Measurements from ENCODE around the gene USP9X. TPM values are rescaled to one million over a fixed set of nuclear protein-coding genes. Genes with fewer than 3 reads are reported as not detected.

USP9X gene
- total and polyA plus RNA-seq, 4 experiments from 2014 or later, result 12.9 to 78.2 (median 53.4) TPM

DNA sequence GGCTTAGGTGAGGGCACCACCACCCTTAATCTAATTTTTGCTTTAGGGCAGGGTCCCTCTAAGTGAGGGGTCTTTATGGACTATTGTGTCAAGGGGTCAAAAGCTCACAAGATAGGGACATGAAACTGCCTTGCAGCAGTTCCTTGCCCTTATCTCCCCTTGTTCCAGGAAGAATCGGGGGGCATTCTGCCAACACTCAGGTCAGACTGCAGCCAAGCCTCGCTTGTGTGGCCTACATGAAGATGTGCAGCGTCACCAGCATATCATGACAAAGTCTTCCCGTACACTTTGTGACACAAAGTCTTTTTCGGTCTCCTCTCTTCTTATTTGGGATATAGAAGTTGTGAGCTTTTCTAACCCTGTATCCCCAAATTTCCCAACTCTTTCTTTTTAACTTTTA, 17.5 kb upstream of the USP9X start:
- H3K4me1 ChIP-seq (ENCODE audit: insufficient read depth, low read length), result no peaks in the 10 kb centered on the region
- Mint-ChIP-seq H3K4me3 (no peak overlapping the region), H3K36me3 (no peaks in the 10 kb centered on the region), H3K9me3 (peaks cover 0 to 2% (median 0%) of the 10 kb centered on the region in 8 donors), H3K27me3 (no peaks in the 10 kb centered on the region), H3K4me1 (peaks cover 0 to 4% (median under 1%) of the 10 kb centered on the region in 4 donors), H3K27ac (no peak overlapping the region)
- intact Hi-C loops (cut with micrococcal nuclease), result no loop called here
- H3K27ac ChIP-seq (ENCODE audit: low read depth, low read length), result no peak overlapping the region
- H3K27me3 ChIP-seq (ENCODE audit: insufficient read depth, low read length), result no peaks in the 10 kb centered on the region
- CTCF ChIA-PET (ENCODE audit: partially characterized antibody), result no interaction called here
- POLR2A ChIA-PET (ENCODE audit: partially characterized antibody), result no interaction called here
- H3K9me3 ChIP-seq (ENCODE audit: control insufficient read depth in 1 of 2, low read length in 2 of 2), result no peaks in the 10 kb centered on the region
- no peaks in the 10 kb centered on the region for H3K36me3 ChIP-seq (ENCODE audit: insufficient read depth, low read length)
- DNase-seq, result no peak
- H3K4me3 ChIP-seq (ENCODE audit: low read length in 2 of 2), result no peak overlapping the region

DNA sequence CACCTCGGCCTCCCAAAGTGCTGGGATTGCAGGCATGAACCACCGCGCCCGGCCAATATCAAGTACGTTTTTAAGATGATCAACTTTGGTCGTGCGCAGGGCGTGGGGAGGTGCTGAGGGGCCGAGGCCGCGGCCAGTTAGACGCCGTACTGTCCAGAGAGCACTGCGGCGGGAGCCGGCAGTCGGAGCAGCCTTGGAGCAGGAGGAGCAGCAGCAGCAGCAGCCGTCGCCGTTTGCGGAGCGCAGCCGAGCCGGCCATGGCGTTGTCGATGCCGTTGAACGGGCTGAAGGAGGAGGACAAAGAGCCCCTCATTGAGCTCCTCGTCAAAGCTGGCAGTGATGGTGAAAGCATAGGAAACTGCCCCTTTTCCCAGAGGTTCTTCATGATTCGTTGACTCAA, 8.5 kb upstream of the USP9X start:
- H3K36me3 ChIP-seq (ENCODE audit: insufficient read depth, low read length), result no peaks in the 10 kb centered on the region
- no peak overlapping the region for H3K4me3 ChIP-seq (ENCODE audit: low read length in 2 of 2)
- no peak overlapping the region for H3K27ac ChIP-seq (ENCODE audit: low read depth, low read length)
- no peak overlapping the region for H3K27ac Mint-ChIP-seq
- no peaks in the 10 kb centered on the region for H3K4me1 ChIP-seq (ENCODE audit: insufficient read depth, low read length)
- H3K4me3 Mint-ChIP-seq, result no peak overlapping the region
- POLR2A ChIA-PET (ENCODE audit: partially characterized antibody), result no interaction called here
- no peaks in the 10 kb centered on the region for H3K27me3 ChIP-seq (ENCODE audit: insufficient read depth, low read length)
- no peaks in the 10 kb centered on the region for H3K36me3 Mint-ChIP-seq
- no peak for DNase-seq
- H3K27me3 Mint-ChIP-seq, result peaks cover 0 to 1% of the 10 kb centered on the region in 2 donors
- no peaks in the 10 kb centered on the region for H3K4me1 Mint-ChIP-seq
- intact Hi-C loops (cut with micrococcal nuclease), result no loop called here
- peaks cover 0 to 1% (median 0%) of the 10 kb centered on the region in 8 donors for H3K9me3 Mint-ChIP-seq
- H3K9me3 ChIP-seq (ENCODE audit: control insufficient read depth in 1 of 2, low read length in 2 of 2), result no peaks in the 10 kb centered on the region
- CTCF ChIA-PET (ENCODE audit: partially characterized antibody), result no interaction called here

DNA sequence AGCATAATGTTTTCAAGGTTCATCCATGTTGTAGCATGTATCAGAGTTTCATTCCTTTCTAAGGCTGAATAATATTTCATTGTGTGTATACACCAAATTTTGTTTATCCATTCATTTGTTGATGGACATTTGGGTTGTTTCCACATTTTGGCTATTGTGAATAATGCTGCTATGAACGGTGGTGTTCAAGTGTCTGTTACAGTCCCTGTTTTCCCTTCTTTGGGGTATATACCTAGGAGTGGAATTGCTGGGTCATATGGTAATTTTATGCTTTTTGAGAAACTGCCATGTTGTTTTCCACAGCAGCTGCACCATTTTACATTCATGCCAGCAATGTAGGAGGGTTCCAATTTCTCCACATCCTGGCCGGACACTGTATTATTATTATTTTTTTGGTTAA, 3.4 kb upstream of the USP9X start:
- no peak for DNase-seq
- H3K27ac ChIP-seq (ENCODE audit: low read depth, low read length), result no peak overlapping the region
- POLR2A ChIA-PET (ENCODE audit: partially characterized antibody), result no interaction called here
- H3K27me3 ChIP-seq (ENCODE audit: insufficient read depth, low read length), result no peaks in the 10 kb centered on the region
- Mint-ChIP-seq H3K36me3 (peaks cover 0 to 10% of the 10 kb centered on the region in 2 donors), H3K9me3 (peaks cover 0 to 10% (median 0%) of the 10 kb centered on the region in 8 donors), H3K27me3 (peaks cover 0 to 1% of the 10 kb centered on the region in 2 donors), H3K4me1 (peaks cover 4 to 17% (median 12%) of the 10 kb centered on the region in 4 donors), H3K4me3 (no peak overlapping the region), H3K27ac (peak overlapping the region in 1 of 7 donors; percentile 32)
- H3K9me3 ChIP-seq (ENCODE audit: control insufficient read depth in 1 of 2, low read length in 2 of 2), result no peaks in the 10 kb centered on the region
- CTCF ChIA-PET (ENCODE audit: partially characterized antibody), result no interaction called here
- no peak overlapping the region for H3K4me3 ChIP-seq (ENCODE audit: low read length in 2 of 2)
- peaks cover 7% of the 10 kb centered on the region for H3K4me1 ChIP-seq (ENCODE audit: insufficient read depth, low read length)
- no peaks in the 10 kb centered on the region for H3K36me3 ChIP-seq (ENCODE audit: insufficient read depth, low read length)
- intact Hi-C loops (cut with micrococcal nuclease), result loop anchor here (10.0 kb wide), 1 partner anchor 907 kb away; no protein-coding TSS in a partner anchor

DNA sequence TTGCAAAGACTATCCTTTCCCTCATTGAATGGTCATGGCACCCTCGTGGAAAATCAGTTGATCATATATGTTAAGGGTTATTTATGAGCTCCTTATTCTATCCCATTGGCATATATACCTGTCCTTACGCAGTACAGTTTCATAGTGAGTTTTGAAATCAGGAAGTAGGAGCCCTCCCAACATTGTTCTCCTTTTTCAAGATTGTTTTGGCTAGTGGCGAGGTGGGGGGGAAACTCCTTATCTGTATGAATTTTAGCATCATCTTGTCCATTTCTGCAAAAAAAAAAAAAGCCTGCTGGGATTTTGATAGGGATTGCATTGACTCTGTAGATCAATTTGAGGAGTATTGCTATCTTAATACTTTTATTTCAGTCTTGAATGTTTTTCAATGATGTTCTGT, 2.5 kb upstream of the USP9X start:
- CTCF ChIA-PET (ENCODE audit: partially characterized antibody), result no interaction called here
- Histone ChIP-seq H3K36me3 (ENCODE audit: insufficient read depth, low read length) (no peaks in the 10 kb centered on the region), H3K4me1 (ENCODE audit: insufficient read depth, low read length) (peaks cover 7% of the 10 kb centered on the region), H3K4me3 (ENCODE audit: low read length in 2 of 2) (no peak overlapping the region), H3K27me3 (ENCODE audit: insufficient read depth, low read length) (no peaks in the 10 kb centered on the region), H3K9me3 (ENCODE audit: control insufficient read depth in 1 of 2, low read length in 2 of 2) (no peaks in the 10 kb centered on the region), H3K27ac (ENCODE audit: low read depth, low read length) (no peak overlapping the region)
- Mint-ChIP-seq H3K4me3 (no peak overlapping the region), H3K27ac (no peak overlapping the region), H3K9me3 (peaks cover 0 to 10% (median 0%) of the 10 kb centered on the region in 8 donors), H3K36me3 (peaks cover 0 to 14% of the 10 kb centered on the region in 2 donors), H3K27me3 (peaks cover 0 to 1% of the 10 kb centered on the region in 2 donors), H3K4me1 (peaks cover 4 to 22% (median 18%) of the 10 kb centered on the region in 4 donors)
- intact Hi-C loops (cut with micrococcal nuclease), result loop anchor here (10.0 kb wide), 1 partner anchor 908 kb away; no protein-coding TSS in a partner anchor
- DNase-seq, result no peak
- POLR2A ChIA-PET (ENCODE audit: partially characterized antibody), result interaction anchor here (0.6 to 1.0 kb wide), 2 partner anchors 18 to 73 kb away, joined by 3 read pairs; no protein-coding TSS in a partner anchor

DNA sequence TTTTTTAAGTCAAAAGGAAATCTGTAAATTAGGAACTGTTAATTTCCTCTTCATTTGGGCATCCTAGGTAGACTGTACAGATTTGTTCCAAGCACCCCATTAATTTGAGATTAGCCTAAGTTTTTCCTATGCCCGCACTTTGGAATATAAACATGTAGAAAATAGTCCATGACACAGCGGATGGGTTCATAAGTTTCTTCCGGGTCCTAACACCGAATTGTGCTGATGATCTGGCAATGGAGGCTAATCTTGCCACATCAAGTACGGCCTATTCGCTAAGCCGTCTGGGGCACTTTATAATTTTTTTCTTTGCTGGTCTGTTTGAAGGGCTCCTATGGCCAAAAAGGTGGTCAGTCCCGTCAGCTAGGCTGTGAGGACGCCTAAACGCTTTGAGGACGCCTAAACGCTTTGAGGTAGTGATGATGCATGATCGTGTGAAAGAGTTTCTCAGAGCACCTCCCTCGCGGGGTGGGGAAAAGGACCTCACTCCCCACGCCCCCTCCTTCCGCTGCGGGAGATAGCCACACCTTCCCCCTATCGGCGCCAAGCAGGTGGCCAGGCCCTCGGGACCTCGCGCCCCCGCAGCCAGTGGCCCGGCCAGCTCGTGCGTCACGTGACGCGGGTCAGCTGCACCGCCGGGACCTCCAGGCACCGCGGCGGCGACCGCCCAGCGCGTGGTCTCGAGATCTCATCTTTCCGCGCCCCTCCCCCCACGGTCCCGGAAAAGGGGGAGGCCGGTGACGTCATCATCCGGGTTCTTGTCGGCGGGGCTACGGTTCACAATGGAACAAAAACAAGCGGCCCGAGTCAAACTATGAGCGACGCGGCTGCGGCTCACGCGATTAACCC, 977 bp upstream of the USP9X start:
- no peaks in the 10 kb centered on the region for H3K9me3 ChIP-seq (ENCODE audit: control insufficient read depth in 1 of 2, low read length in 2 of 2)
- peaks cover 0 to 9% (median 0%) of the 10 kb centered on the region in 8 donors for H3K9me3 Mint-ChIP-seq
- peaks cover 0 to 1% of the 10 kb centered on the region in 2 donors for H3K27me3 Mint-ChIP-seq
- peaks cover 19% of the 10 kb centered on the region for H3K4me1 ChIP-seq (ENCODE audit: insufficient read depth, low read length)
- H3K27ac ChIP-seq (ENCODE audit: low read depth, low read length), result peak overlapping the region; percentile 95
- H3K4me3 ChIP-seq (ENCODE audit: low read length in 2 of 2), result peak overlapping the region; percentile 81 to 91
- peak overlapping the region; percentile 97 to 100 (median 100) for H3K27ac Mint-ChIP-seq
- H3K36me3 Mint-ChIP-seq, result peaks cover 0 to 25% of the 10 kb centered on the region in 2 donors
- ChIA-PET POLR2A (ENCODE audit: partially characterized antibody) (interaction anchor here (0.6 to 4.2 kb wide), 16 partner anchors 12 to 908 kb away, joined by 3 to 42 read pairs (median 9); partner anchors contain the start of genes CXorf38 and MED14), CTCF (ENCODE audit: partially characterized antibody) (interaction anchor here (1.3 to 1.7 kb wide), 2 partner anchors 31 kb away, joined by 3 to 12 read pairs; no protein-coding TSS in a partner anchor)
- no peaks in the 10 kb centered on the region for H3K36me3 ChIP-seq (ENCODE audit: insufficient read depth, low read length)
- intact Hi-C loops (cut with micrococcal nuclease), result loop anchor here (1.0 to 10.0 kb wide), 4 partner anchors 74 to 909 kb away; partner anchors contain the start of genes CXorf38 and DDX3X
- peaks cover 10 to 37% (median 31%) of the 10 kb centered on the region in 4 donors for H3K4me1 Mint-ChIP-seq
- H3K27me3 ChIP-seq (ENCODE audit: insufficient read depth, low read length), result no peaks in the 10 kb centered on the region
- peak overlapping the region; percentile 88 to 99 (median 97) for H3K4me3 Mint-ChIP-seq
- DNase-seq, result peak; percentile 95 to 100 (median 99)

DNA sequence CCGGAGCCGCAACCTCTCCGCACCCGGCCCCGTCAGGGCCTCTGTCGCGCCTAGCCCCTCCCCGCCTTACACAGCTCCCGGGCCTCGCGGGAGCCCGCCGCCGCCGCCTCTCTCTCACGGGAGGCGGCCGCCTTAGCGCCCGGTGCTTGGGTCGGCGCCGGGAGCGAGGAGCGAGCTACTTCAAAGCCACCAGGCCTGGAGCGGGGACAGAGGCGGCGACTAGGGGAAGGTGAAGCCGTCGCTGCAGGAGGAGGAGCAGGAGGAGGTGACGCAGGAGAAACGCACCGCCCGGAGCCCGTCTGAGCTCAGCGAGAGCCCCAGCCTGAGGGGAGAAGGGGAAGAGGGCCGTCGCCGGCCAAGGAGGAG, 250 bp downstream of the USP9X start:
- ChIA-PET POLR2A (ENCODE audit: partially characterized antibody) (interaction anchor here (0.6 to 4.2 kb wide), 19 partner anchors 11 to 909 kb away, joined by 3 to 42 read pairs (median 9); partner anchors contain the start of genes CXorf38 and MED14), CTCF (ENCODE audit: partially characterized antibody) (interaction anchor here (0.8 to 1.8 kb wide), 4 partner anchors 30 to 433 kb away, joined by 4 to 12 read pairs (median 8); no protein-coding TSS in a partner anchor)
- Mint-ChIP-seq H3K27me3 (peaks cover 0 to 1% of the 10 kb centered on the region in 2 donors), H3K27ac (peak overlapping the region; percentile 92 to 100 (median 98)), H3K36me3 (peaks cover 0 to 25% of the 10 kb centered on the region in 2 donors), H3K4me3 (peak overlapping the region; percentile 88 to 99 (median 97)), H3K4me1 (peaks cover 15 to 49% (median 39%) of the 10 kb centered on the region in 4 donors), H3K9me3 (peaks cover 0 to 9% (median 0%) of the 10 kb centered on the region in 8 donors)
- peak; percentile 82 to 87 (median 85) for DNase-seq
- H3K27ac ChIP-seq (ENCODE audit: low read depth, low read length), result peak overlapping the region; percentile 95
- intact Hi-C loops (cut with micrococcal nuclease), result loop anchor here (1.0 to 10.0 kb wide), 5 partner anchors 32 to 911 kb away; partner anchors contain the start of genes ATP6AP2 and DDX3X
- peak overlapping the region in 1 of 2 donors; percentile 91 for H3K4me3 ChIP-seq (ENCODE audit: low read length in 2 of 2)
- H3K9me3 ChIP-seq (ENCODE audit: control insufficient read depth in 1 of 2, low read length in 2 of 2), result no peaks in the 10 kb centered on the region
- H3K27me3 ChIP-seq (ENCODE audit: insufficient read depth, low read length), result no peaks in the 10 kb centered on the region
- no peaks in the 10 kb centered on the region for H3K36me3 ChIP-seq (ENCODE audit: insufficient read depth, low read length)
- peaks cover 32% of the 10 kb centered on the region for H3K4me1 ChIP-seq (ENCODE audit: insufficient read depth, low read length)
